ENCODE measurements around the gene LSM6.
A peak's percentile ranks its signal among the peaks of the same experiment; 100 is the strongest.

LSM6 gene

DNA sequence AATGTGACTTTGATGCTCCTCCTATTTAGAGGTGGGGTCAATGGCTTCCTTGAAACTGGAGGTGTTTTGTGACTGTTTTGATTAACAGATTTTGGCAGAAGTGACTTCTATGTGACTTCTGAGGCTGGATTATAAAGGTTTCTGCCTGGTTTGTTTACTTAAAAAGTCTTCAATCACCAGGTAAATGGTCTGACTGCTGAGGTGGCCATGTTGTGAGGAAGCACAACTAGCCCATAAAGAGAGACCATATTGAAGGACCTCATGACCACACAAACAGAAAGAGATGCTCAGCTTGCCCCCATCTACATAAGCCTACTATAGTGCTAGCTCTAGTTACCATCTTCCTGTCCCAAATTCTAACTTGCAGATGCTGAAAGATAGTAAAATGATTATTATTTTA is 14.3 kb upstream of the LSM6 start:
- H3K9me3 Mint-ChIP-seq = no peaks in the 10 kb centered on the region
- H3K27me3 Mint-ChIP-seq = peaks cover 34 to 41% of the 10 kb centered on the region in 2 donors
- DNase-seq = no peak
- H3K27ac Mint-ChIP-seq = no peak overlapping the region
- H3K36me3 Mint-ChIP-seq (ENCODE audit: insufficient read depth) = peaks cover 2% of the 10 kb centered on the region
- H3K4me3 Mint-ChIP-seq = no peak overlapping the region
- no peak for ATAC-seq (replicated peaks)
- H3K4me1 Mint-ChIP-seq (ENCODE audit: low read depth in 2 of 2) = peaks cover 6 to 9% of the 10 kb centered on the region in 2 donors

DNA sequence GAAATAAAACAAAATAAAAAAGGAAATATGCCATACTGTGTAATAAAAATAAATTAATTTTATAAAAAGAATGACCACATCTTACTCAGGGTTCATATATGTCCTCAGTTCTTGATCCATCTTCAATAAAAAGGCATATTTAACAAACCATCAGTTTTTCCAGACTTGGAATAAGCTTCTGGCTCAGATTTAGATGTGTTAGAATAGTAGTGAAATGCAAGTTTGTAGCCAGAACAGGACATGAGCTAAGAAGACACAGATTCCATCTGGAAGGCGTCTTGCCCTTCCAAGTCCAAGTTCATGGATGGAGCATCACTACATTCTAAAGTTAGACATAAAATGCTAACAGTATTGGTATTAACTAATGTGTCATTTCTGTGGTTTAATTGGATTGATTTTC is 10.3 kb upstream of the LSM6 start:
- peaks cover 24 to 26% of the 10 kb centered on the region in 2 donors for H3K27me3 Mint-ChIP-seq
- H3K4me3 Mint-ChIP-seq = no peak overlapping the region
- ATAC-seq (replicated peaks) (no peak), DNase-seq (no peak)
- H3K9me3 Mint-ChIP-seq = no peaks in the 10 kb centered on the region
- H3K27ac Mint-ChIP-seq = no peak overlapping the region
- no peaks in the 10 kb centered on the region for H3K4me1 Mint-ChIP-seq (ENCODE audit: low read depth in 2 of 2)
- H3K36me3 Mint-ChIP-seq (ENCODE audit: insufficient read depth) = peaks cover 2% of the 10 kb centered on the region

DNA sequence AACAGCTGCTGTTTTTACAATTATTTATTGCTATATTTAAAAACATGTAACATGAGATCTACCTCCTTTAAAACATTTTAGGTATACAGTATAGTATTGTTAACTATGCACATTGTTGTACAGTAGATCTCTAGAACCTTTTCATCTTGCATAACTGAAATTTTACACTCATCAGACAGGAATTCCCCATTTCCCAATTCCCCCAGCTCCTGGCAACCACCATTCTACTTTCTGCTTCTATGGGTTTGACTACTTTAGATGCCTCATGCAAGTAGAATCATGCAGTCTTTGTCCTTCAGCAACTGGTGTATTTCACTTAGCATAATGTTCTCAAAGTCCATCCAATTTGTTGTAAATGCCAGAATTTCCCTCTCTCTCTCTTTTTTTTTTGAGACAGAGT is 9.7 kb upstream of the LSM6 start:
- H3K4me3 Mint-ChIP-seq = no peak overlapping the region
- no peak for ATAC-seq (replicated peaks)

DNA sequence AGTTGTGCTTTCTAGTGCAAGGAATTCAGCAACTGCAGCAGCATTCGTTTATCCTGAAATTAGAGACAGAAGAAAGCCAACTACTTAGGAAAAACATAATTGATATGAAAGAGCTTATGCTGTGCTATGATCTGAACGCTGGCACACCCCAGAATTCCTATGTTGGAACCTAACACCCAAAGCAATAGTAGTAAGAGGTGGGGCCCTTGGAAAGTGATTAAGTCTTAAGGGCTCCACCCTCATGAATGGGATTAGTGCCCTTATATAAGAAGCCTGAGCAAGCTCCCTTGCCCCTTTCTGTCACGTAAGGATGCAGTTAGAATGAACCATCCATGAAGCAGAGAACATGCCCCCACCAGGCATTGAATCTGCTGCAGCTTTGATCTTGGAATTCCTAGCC is 5.4 kb upstream of the LSM6 start:
- Mint-ChIP-seq H3K27ac (no peak overlapping the region), H3K4me3 (no peak overlapping the region)

More for the DNA sequence above, 9.7 kb upstream of the LSM6 start:
- H3K9me3 Mint-ChIP-seq = no peaks in the 10 kb centered on the region
- no peak overlapping the region for H3K27ac Mint-ChIP-seq
- no peak for DNase-seq
- H3K4me1 Mint-ChIP-seq (ENCODE audit: low read depth in 2 of 2) = no peaks in the 10 kb centered on the region
- peaks cover 2% of the 10 kb centered on the region for H3K36me3 Mint-ChIP-seq (ENCODE audit: insufficient read depth)
- H3K27me3 Mint-ChIP-seq = peaks cover 22 to 24% of the 10 kb centered on the region in 2 donors

DNA sequence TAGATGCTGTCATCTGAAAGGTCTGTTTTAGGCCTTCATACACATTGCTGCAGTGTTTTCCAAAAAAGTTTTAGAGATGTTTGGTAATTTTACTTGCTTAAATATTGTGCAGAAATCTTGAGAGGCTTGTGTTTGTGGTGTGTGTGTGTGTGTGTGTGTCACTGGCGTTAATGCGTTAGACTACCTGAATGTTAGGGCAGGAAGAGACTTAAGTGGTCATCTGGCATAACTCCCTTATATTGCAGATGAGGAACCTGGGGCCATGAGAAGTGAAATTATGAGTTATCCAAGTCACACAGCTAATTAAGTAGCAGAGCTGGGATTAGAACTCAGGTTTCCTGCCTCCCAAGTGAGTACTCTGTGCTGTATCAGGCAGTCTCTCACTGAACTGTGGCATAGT is 1.4 kb downstream of the LSM6 start:
- peaks cover 28 to 43% of the 10 kb centered on the region in 2 donors for H3K4me1 Mint-ChIP-seq (ENCODE audit: low read depth in 2 of 2)
- H3K36me3 Mint-ChIP-seq (ENCODE audit: insufficient read depth) = peaks cover 16% of the 10 kb centered on the region
- no peaks in the 10 kb centered on the region for H3K27me3 Mint-ChIP-seq
- H3K27ac Mint-ChIP-seq = peak overlapping the region; percentile 90 to 94
- peak overlapping the region; percentile 76 to 88 for H3K4me3 Mint-ChIP-seq
- no peak for ATAC-seq (replicated peaks)
- no peak for DNase-seq
- no peaks in the 10 kb centered on the region for H3K9me3 Mint-ChIP-seq

More for the DNA sequence above, 5.4 kb upstream of the LSM6 start:
- no peak for ATAC-seq (replicated peaks)
- no peaks in the 10 kb centered on the region for H3K9me3 Mint-ChIP-seq
- H3K27me3 Mint-ChIP-seq = peaks cover 0 to 6% of the 10 kb centered on the region in 2 donors
- peaks cover 0 to 1% of the 10 kb centered on the region in 2 donors for H3K4me1 Mint-ChIP-seq (ENCODE audit: low read depth in 2 of 2)
- peaks cover 2% of the 10 kb centered on the region for H3K36me3 Mint-ChIP-seq (ENCODE audit: insufficient read depth)
- no peak for DNase-seq

DNA sequence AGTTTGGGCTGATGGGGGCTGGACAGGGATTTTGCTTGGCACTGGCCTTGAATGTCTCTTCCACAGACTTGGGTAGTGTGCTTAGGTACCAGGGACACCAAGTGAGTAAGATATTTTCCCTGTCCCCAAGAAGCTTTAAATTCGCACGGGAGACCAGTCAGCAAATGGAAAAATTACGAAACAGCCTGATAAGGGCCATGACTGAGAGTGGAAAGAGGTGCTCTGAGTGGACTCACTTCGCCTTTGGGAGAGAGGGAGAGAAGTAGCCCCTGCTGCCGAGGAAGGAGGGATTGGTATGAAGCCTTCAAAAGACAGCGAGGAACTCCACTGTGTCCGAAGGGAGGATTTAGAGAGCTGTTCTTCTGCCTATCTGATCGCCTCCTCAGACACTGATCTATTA is 2.6 kb downstream of the LSM6 start:
- DNase-seq = no peak
- Mint-ChIP-seq H3K36me3 (ENCODE audit: insufficient read depth) (peaks cover 16% of the 10 kb centered on the region), H3K4me1 (ENCODE audit: low read depth in 2 of 2) (peaks cover 34 to 50% of the 10 kb centered on the region in 2 donors), H3K4me3 (peak overlapping the region; percentile 41 to 43), H3K9me3 (no peaks in the 10 kb centered on the region), H3K27ac (peak overlapping the region; percentile 69 to 76), H3K27me3 (no peaks in the 10 kb centered on the region)
- no peak for ATAC-seq (replicated peaks)

DNA sequence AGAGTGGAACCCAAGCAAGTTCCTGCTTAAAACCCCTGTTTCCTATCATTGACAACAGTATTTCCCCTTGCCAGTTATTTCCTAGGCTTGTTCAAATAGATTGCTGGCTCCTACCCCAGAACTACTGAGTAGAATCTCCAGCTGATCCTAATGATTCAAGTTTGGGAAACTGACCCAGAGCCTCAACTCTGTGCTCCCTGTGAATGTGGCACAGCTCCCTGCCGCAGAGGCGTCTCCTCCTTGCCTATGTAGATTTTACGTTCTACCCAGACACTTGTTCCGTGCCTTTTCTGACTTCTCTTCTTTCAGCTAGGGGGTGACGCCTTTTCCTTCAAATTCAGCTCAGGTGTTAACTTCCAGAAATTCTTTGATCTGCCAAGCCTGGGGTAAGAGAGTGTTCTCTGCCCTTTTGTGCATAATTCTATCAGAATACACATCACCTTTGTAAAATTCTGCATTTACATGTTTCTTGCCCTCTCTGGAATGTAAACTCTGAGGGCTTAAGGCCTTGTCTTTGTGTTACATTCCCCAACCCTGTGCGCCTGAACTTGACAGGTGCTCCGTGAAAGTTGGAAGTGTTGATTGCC is 4.4 kb downstream of the LSM6 start:
- peaks cover 28% of the 10 kb centered on the region for H3K36me3 Mint-ChIP-seq (ENCODE audit: insufficient read depth)
- H3K27ac Mint-ChIP-seq = peak overlapping the region in 1 of 2 donors; percentile 9
- H3K4me3 Mint-ChIP-seq = no peak overlapping the region
- H3K9me3 Mint-ChIP-seq = no peaks in the 10 kb centered on the region
- ATAC-seq (replicated peaks) (no peak), DNase-seq (no peak)
- H3K27me3 Mint-ChIP-seq = no peaks in the 10 kb centered on the region
- H3K4me1 Mint-ChIP-seq (ENCODE audit: low read depth in 2 of 2) = peaks cover 34 to 50% of the 10 kb centered on the region in 2 donors

DNA sequence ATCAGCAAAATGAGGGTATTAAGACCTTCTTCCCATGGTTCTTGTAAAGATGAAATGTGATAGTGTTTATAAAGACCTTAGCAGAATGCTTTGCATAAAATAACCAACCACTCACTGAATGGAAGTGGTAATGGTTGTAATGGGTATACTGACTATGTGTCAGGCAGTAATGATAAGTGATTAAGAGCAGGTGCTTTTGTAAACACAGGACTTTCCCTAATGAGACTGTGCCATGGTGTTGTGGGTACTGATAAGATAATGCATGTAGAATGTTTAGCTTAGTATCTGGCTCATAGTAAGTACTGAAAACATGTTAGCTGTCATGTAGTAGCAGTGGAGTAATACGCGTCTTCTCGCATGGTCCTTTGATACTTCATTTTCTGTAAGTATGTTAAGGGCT is 6.9 kb downstream of the LSM6 start:
- ATAC-seq (replicated peaks) (no peak), DNase-seq (no peak)
- no peaks in the 10 kb centered on the region for H3K27me3 Mint-ChIP-seq
- peaks cover 31 to 41% of the 10 kb centered on the region in 2 donors for H3K4me1 Mint-ChIP-seq (ENCODE audit: low read depth in 2 of 2)
- no peaks in the 10 kb centered on the region for H3K9me3 Mint-ChIP-seq
- no peak overlapping the region for H3K4me3 Mint-ChIP-seq
- peaks cover 36% of the 10 kb centered on the region for H3K36me3 Mint-ChIP-seq (ENCODE audit: insufficient read depth)
- peak overlapping the region in 1 of 2 donors; percentile 35 for H3K27ac Mint-ChIP-seq

DNA sequence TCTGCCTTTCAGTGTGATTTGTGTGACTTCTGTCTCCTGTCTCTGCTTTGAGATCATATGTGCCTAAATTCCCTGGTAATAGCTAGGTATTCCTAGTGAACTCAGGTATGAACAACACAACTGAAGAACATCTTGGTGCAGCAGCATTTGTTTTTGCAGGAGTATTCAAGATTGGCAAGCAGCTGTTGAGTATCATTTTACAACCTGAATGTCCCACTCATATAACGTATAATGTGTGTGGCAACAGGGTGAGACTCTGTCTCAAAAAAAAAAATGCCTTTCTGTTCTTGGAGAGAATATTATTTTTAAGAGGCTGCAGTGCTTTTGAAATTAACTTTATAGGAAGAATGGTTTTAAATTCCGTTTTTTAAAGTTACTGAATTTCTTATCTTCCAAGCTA is 7.7 kb downstream of the LSM6 start:
- DNase-seq (no peak), ATAC-seq (replicated peaks) (no peak)
- H3K9me3 Mint-ChIP-seq = no peaks in the 10 kb centered on the region
- no peak overlapping the region for H3K4me3 Mint-ChIP-seq
- peaks cover 43% of the 10 kb centered on the region for H3K36me3 Mint-ChIP-seq (ENCODE audit: insufficient read depth)
- H3K4me1 Mint-ChIP-seq (ENCODE audit: low read depth in 2 of 2) = peaks cover 27 to 35% of the 10 kb centered on the region in 2 donors
- H3K27me3 Mint-ChIP-seq = no peaks in the 10 kb centered on the region
- H3K27ac Mint-ChIP-seq = peak overlapping the region in 1 of 2 donors; percentile 35

DNA sequence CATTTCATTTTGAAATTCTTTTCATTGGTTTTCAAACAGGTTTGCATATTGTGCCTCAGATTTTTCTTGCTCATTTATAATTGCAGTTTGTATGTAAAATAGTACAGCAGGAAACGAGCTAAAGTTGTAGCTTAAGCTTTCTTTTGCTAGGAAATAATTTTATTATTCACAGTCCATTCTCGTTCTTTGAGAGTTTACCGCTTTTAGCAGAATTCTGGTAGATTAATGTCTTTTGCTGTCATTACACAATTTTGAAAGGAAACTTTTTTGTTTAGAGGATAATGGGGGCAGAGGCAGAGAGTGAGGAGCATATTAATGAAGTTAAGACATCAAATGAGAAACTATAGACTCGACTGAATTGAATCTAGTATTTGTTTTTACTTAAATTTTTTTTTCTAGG is 10.5 kb downstream of the LSM6 start:
- DNase-seq (no peak), ATAC-seq (replicated peaks) (no peak)
- H3K4me1 Mint-ChIP-seq (ENCODE audit: low read depth in 2 of 2) = peaks cover 8 to 10% of the 10 kb centered on the region in 2 donors
- no peaks in the 10 kb centered on the region for H3K9me3 Mint-ChIP-seq
- no peaks in the 10 kb centered on the region for H3K27me3 Mint-ChIP-seq
- peak overlapping the region; percentile 68 to 71 for H3K27ac Mint-ChIP-seq
- H3K36me3 Mint-ChIP-seq (ENCODE audit: insufficient read depth) = peaks cover 69% of the 10 kb centered on the region
- no peak overlapping the region for H3K4me3 Mint-ChIP-seq

DNA sequence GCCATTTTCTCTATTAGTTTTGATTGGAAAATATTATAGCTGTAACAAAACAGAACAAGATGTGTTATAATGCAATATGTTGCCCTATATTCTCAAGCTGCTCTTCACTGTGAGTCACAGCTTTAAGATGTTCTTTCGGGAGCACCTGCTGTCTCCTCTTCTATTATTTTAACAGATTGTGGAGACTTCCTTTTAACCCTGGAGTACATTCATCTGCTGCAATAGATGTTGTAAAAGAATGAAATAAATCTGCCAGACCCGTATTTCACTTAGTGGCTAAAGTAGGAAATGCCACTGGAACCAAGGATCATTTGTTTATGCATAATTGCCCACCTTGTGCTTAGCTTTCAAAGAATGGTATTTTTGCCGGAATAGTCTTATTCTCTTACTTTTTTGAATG is 11.1 kb downstream of the LSM6 start:
- no peaks in the 10 kb centered on the region for H3K9me3 Mint-ChIP-seq
- H3K4me3 Mint-ChIP-seq = no peak overlapping the region
- no peak for ATAC-seq (replicated peaks)
- H3K36me3 Mint-ChIP-seq (ENCODE audit: insufficient read depth) = peaks cover 74% of the 10 kb centered on the region
- H3K4me1 Mint-ChIP-seq (ENCODE audit: low read depth in 2 of 2) = peaks cover 8 to 10% of the 10 kb centered on the region in 2 donors
- no peak for DNase-seq
- H3K27me3 Mint-ChIP-seq = no peaks in the 10 kb centered on the region
- H3K27ac Mint-ChIP-seq = peak overlapping the region in 1 of 2 donors; percentile 71

DNA sequence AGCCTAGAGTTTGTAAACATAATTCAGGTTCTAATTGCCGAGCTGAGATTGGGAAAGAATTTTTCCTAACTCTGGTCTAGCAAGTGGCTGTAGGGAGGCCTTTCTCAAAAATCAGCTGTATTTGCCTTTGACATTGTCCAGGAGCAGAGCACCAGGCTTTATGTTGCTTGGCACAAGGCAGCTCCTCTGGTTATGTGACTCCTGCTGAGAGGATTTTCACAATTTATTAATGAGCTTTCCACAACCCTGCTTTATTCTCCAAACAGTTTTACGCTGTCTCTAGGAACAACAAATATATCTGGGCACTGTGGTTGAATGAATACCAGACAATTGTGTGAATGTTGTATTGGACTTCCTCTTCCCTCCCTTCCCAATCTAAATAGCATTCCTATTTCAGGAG is 14.9 kb downstream of the LSM6 start:
- ATAC-seq (replicated peaks) (no peak), DNase-seq (no peak)
- peaks cover 56% of the 10 kb centered on the region for H3K36me3 Mint-ChIP-seq (ENCODE audit: insufficient read depth)
- no peaks in the 10 kb centered on the region for H3K27me3 Mint-ChIP-seq
- H3K9me3 Mint-ChIP-seq = no peaks in the 10 kb centered on the region
- peak overlapping the region in 1 of 2 donors; percentile 35 for H3K27ac Mint-ChIP-seq
- H3K4me3 Mint-ChIP-seq = no peak overlapping the region
- no peaks in the 10 kb centered on the region for H3K4me1 Mint-ChIP-seq (ENCODE audit: low read depth in 2 of 2)

DNA sequence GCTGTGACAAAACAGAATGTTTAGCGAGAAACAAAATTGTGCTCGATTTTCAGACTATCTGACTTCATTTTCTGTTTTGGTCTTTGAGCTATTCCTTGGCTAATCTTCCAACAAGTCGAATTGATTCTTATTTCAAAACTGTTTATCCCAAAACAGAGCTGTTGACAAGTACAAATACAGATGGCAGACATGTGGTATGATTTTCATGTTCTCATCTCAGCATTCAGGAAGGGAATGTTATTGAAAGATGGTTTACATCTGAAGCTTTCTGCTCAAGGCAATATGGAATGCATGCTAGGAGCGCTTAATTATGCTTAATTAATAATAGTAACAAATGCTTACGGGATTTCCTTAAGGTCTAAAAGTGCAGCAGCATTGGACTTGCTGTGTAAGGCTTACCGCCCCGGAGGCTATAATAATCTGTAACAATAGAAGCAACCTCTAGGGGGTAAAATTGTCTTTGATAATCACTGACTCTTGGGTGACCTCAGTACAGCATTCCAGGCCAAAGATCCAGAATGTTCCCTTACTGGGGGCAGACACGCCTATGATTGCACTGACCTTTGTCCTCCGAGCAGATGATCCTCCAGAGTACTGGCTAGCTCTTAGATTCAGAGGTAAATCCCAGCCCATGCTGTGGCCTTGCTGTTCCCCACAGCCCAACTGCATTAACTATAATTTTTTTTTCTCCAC is 16.4 kb downstream of the LSM6 start:
- Mint-ChIP-seq H3K27me3 (no peaks in the 10 kb centered on the region), H3K27ac (no peak overlapping the region), H3K4me3 (no peak overlapping the region), H3K9me3 (no peaks in the 10 kb centered on the region), H3K36me3 (ENCODE audit: insufficient read depth) (peaks cover 43% of the 10 kb centered on the region), H3K4me1 (ENCODE audit: low read depth in 2 of 2) (no peaks in the 10 kb centered on the region)
- DNase-seq = no peak
- ATAC-seq (replicated peaks) = no peak

DNA sequence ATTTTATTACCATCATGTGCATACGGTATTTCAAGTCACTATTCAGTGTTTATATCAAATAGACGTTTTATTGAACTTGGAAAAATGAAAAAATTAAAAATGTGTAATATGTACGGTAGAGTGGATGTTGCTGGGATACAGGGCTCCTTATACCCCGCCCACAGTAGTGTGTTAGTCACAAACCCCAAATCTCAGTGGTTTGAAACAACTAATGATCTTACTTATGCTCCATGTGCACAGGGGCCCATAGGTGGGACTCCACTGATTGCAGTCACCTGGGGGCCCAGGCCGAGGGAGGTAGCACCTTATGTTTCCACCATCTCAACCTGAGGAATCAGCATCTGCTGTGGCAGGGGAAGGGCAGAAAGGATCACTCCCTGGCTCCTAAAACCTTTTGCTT is 18.1 kb downstream of the LSM6 start:
- no peak for ATAC-seq (replicated peaks)
- Mint-ChIP-seq H3K27me3 (no peaks in the 10 kb centered on the region), H3K36me3 (ENCODE audit: insufficient read depth) (peaks cover 27% of the 10 kb centered on the region), H3K4me1 (ENCODE audit: low read depth in 2 of 2) (no peaks in the 10 kb centered on the region), H3K27ac (no peak overlapping the region), H3K4me3 (no peak overlapping the region), H3K9me3 (no peaks in the 10 kb centered on the region)
- no peak for DNase-seq

Data from effector memory CD8-positive, alpha-beta T cell (primary cell).